DND-41 (cell line): Measurements from ENCODE around the gene KLHDC7A.

Source experiments
- ATAC-seq: fragments of 200-7000 bp; cut with Tn5 transposase; 3 replicates; pipeline ENCODE4 v1.9.1; 2021; ENCODE audit warnings: low read depth; ENCODE audit not compliant: insufficient read depth
- DNase-seq: peaks from one replicate; pipeline ENCODE4 v3.0.0-alpha.2; 2020
- H2AFZ ChIP-seq: 2 replicates; pipeline ENCODE4 v1.6.0; 2012; ENCODE audit warnings: low read depth, low read length
- H3K27ac ChIP-seq: 2 replicates; pipeline ENCODE4 v1.5.1; 2012; ENCODE audit warnings: low read length, inconsistent platforms
- H3K27me3 ChIP-seq: fragments of 200-600 bp; sonication (generic); 2 replicates; pipeline ENCODE4 v1.6.0; 2012; ENCODE audit warnings: low read length, mild to moderate bottlenecking, inconsistent platforms; ENCODE audit not compliant: insufficient read depth, poor library complexity
- H3K36me3 ChIP-seq: 2 replicates; pipeline ENCODE4 v1.5.1; 2012; ENCODE audit warnings: low read length, inconsistent platforms; ENCODE audit not compliant: insufficient read depth
- H3K4me1 ChIP-seq: 2 replicates; pipeline ENCODE4 v1.5.1; 2012; ENCODE audit warnings: mild to moderate bottlenecking, low read length; ENCODE audit not compliant: insufficient read depth
- H3K4me2 ChIP-seq: 2 replicates; pipeline ENCODE4 v1.6.0; 2012; ENCODE audit warnings: mild to moderate bottlenecking, moderate library complexity, low read length, inconsistent platforms; ENCODE audit not compliant: insufficient read depth
- H3K4me3 ChIP-seq, 2 experiments: fragments of 200-600 bp in 1 of 2; shearing (Covaris generic) in 1 of 2; 2 replicates each; pipeline ENCODE4 v1.5.1; 2012 to 2016; ENCODE audit warnings: inconsistent platforms in 2 of 2, low read length in 2 of 2, mild to moderate bottlenecking in 2 of 2, low read depth in 1 of 2, moderate library complexity in 1 of 2
- H3K79me2 ChIP-seq: 2 replicates; pipeline ENCODE4 v1.6.0; 2012; ENCODE audit warnings: low read length, inconsistent platforms; ENCODE audit not compliant: insufficient read depth
- H3K9ac ChIP-seq: 2 replicates; pipeline ENCODE4 v1.6.0; 2012; ENCODE audit warnings: low read depth, mild to moderate bottlenecking, inconsistent platforms, low read length, moderate library complexity
- H3K9me3 ChIP-seq: 2 replicates; pipeline ENCODE4 v1.5.1; 2012; ENCODE audit warnings: low read length, moderate library complexity, mild to moderate bottlenecking, inconsistent platforms; ENCODE audit not compliant: insufficient read depth, severe bottlenecking
- H4K20me1 ChIP-seq: 2 replicates; pipeline ENCODE4 v1.6.0; 2012; ENCODE audit warnings: low read length; ENCODE audit not compliant: insufficient read depth
- EZH2 ChIP-seq: IDR thresholded peaks from 3 replicates; pipeline ENCODE4 v1.6.1; 2012; ENCODE audit warnings: borderline replicate concordance, low read depth, mild to moderate bottlenecking, moderate library complexity, low read length, inconsistent platforms; ENCODE audit not compliant: severe bottlenecking
- TF ChIP-seq, protein P1 (sequence below): IDR thresholded peaks from 2 replicates; pipeline ENCODE4 v1.5.1; 2012; ENCODE audit warnings: borderline replicate concordance, low read length, moderate library complexity, mild to moderate bottlenecking; ENCODE audit not compliant: poor library complexity, severe bottlenecking; ENCODE audit errors: extremely low read depth

The KLHDC7A gene

DNA sequence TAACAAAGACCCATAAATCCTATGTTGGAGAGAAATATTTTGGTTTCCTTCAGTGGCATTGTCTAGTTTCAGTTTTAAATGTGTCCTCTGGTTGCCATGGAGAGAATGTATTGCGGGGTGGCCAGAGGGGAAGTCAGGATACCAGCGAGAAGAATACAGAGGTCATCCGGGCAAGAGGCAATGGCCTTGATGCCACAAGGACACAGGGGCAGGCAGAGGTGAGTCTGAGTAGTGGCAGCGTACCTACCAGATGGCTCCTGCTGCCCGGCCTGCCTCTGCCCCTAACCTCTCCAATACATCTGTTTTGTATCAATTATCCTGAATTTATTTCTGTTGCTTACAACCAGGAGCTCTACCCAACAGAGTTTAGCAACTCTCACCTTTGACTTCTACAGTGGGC, 14.9 kb downstream of the KLHDC7A start:
- Histone ChIP-seq H3K27ac (no peak overlapping the region), H2AFZ (no peak overlapping the region), H4K20me1 (no peaks in the 10 kb centered on the region), H3K4me2 (no peak overlapping the region), H3K36me3 (no peaks in the 10 kb centered on the region), H3K9ac (no peak overlapping the region), H3K4me1 (no peaks in the 10 kb centered on the region), H3K27me3 (no peaks in the 10 kb centered on the region), H3K4me3 (no peak overlapping the region), H3K9me3 (no peaks in the 10 kb centered on the region), H3K79me2 (no peaks in the 10 kb centered on the region)
- DNase-seq (no peak), ATAC-seq (no peak)
- no peak for TF ChIP-seq EZH2
- TF ChIP-seq, protein P1, sequence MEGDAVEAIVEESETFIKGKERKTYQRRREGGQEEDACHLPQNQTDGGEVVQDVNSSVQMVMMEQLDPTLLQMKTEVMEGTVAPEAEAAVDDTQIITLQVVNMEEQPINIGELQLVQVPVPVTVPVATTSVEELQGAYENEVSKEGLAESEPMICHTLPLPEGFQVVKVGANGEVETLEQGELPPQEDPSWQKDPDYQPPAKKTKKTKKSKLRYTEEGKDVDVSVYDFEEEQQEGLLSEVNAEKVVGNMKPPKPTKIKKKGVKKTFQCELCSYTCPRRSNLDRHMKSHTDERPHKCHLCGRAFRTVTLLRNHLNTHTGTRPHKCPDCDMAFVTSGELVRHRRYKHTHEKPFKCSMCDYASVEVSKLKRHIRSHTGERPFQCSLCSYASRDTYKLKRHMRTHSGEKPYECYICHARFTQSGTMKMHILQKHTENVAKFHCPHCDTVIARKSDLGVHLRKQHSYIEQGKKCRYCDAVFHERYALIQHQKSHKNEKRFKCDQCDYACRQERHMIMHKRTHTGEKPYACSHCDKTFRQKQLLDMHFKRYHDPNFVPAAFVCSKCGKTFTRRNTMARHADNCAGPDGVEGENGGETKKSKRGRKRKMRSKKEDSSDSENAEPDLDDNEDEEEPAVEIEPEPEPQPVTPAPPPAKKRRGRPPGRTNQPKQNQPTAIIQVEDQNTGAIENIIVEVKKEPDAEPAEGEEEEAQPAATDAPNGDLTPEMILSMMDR, result no peak

DNA sequence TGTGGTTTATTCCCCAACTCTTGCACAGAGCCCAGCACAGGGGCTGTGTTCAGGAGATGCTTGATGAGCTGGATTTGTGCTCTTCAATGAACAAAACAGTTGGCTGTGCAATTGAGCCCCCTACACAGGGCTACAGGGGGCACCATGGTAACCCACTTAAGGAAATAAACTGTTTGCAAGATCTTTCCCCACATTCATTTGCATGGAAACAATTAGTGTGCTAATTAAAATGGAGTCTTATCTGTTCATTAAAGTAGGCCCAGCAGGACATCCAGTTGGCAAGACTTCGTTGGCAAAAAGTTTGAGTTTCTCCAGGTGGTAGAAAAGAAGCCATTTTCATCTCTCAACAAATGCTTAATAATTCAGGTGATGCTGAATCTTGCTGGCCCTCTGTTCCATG, 15.3 kb downstream of the KLHDC7A start:
- TF ChIP-seq EZH2, result no peak
- TF ChIP-seq, protein P1, result no peak
- Histone ChIP-seq H3K4me2 (no peak overlapping the region), H3K4me1 (no peaks in the 10 kb centered on the region), H3K79me2 (no peaks in the 10 kb centered on the region), H3K36me3 (no peaks in the 10 kb centered on the region), H3K27me3 (no peaks in the 10 kb centered on the region), H4K20me1 (no peaks in the 10 kb centered on the region), H3K9me3 (no peaks in the 10 kb centered on the region), H2AFZ (no peak overlapping the region), H3K9ac (no peak overlapping the region), H3K27ac (no peak overlapping the region), H3K4me3 (no peak overlapping the region)
- ATAC-seq (no peak), DNase-seq (no peak)

DNA sequence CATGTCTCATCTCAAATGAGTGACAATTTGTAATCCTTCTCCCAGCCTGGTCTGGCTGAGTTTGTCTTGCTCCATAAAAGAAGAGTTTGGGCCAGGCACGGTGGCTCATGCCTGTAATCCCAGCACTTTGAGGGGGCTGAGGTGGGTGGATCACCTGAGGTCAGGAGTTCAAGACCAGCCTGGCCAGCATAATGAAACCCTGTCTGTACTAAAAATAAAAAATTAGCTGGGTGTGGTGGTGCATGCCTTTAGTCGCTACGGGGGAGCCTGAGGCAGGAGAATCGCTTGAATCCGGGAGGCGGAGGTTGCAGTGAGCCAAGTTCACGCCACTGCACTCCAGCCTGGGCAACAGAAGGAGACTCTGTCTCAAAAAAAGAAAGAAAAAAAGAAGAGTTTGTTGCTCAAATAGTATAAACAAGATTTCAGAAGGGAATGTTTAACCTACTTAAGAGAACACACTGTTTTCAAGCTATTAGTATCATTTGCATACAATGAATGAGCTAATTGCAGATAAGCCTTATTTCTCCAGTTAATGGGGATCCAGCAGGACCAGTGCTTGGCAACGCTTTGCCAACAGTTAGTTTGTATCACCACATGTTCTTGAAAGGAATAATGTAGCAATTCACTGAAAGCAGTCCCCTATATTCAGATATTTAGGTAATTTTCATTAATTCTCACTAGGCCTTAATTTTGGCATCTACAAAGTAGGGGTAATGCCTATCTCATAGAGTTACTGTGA, 15.9 kb downstream of the KLHDC7A start:
- Histone ChIP-seq H3K4me1 (no peaks in the 10 kb centered on the region), H3K9ac (no peak overlapping the region), H3K27ac (no peak overlapping the region), H3K79me2 (no peaks in the 10 kb centered on the region), H3K27me3 (no peaks in the 10 kb centered on the region), H2AFZ (no peak overlapping the region), H3K4me3 (no peak overlapping the region), H4K20me1 (no peaks in the 10 kb centered on the region), H3K9me3 (no peaks in the 10 kb centered on the region), H3K4me2 (no peak overlapping the region), H3K36me3 (no peaks in the 10 kb centered on the region)
- ATAC-seq, result no peak
- TF ChIP-seq, protein P1, result no peak
- no peak for TF ChIP-seq EZH2
- no peak for DNase-seq

DNA sequence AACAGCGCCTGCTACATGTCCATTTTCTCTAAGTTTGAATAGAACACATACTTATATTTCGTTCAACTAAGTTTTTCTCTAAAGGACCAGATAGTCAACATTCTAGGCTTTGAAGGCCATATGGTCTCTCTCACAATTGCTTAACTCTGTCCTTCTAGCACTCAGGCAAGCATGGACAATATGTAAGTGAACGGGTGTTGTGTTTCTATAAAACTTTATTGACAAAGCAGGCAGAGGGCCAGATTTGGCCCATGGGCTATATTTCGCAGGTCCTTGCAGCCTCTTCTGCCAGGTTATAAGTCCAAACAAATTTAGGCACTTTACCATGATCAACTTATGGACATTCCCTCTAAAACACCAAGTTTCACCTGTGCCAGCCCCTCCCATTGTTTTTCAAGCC, 21.1 kb downstream of the KLHDC7A start:
- DNase-seq, result no peak
- H3K36me3 ChIP-seq, result no peaks in the 10 kb centered on the region
- no peaks in the 10 kb centered on the region for H3K4me1 ChIP-seq
- no peaks in the 10 kb centered on the region for H3K79me2 ChIP-seq
- H3K27ac ChIP-seq, result no peak overlapping the region
- no peak overlapping the region for H2AFZ ChIP-seq
- no peak overlapping the region for H3K4me2 ChIP-seq
- H3K4me3 ChIP-seq, result no peak overlapping the region
- no peak overlapping the region for H3K9ac ChIP-seq
- H3K9me3 ChIP-seq, result no peaks in the 10 kb centered on the region
- no peak for ATAC-seq
- no peaks in the 10 kb centered on the region for H4K20me1 ChIP-seq
- no peaks in the 10 kb centered on the region for H3K27me3 ChIP-seq
- TF ChIP-seq EZH2, result no peak
- TF ChIP-seq, protein P1, result no peak
